COLO668 (cell line): ENCODE measurements around the gene UVRAG.

ENCODE experiments used
- DNase-seq: peaks from one replicate; lab custom pipeline; 2025; ENCODE audit not compliant: unreplicated experiment; lab: John Stamatoyannopoulos, UW

UVRAG gene

DNA sequence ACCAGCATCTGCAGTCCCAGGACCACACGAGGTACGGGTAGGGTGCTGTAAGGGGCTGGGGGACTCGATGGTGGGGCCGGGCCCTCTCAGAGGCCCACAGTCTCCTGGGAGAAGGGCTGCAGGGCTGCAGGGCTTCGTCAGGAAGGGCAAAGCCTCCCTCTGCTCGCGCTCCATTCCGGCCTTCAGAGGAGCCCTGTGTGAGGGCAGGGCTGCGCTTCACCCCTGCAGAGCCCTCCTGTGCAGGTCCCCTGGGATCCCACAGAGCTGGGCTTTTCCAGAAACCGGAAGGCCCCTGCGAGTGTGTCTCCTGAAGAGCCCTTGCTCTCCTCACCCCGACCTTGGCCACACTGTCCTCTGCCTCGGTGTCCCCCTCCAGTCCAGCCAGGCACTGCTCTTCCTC, 364.1 kb downstream of the UVRAG start:
- no peak for DNase-seq

DNA sequence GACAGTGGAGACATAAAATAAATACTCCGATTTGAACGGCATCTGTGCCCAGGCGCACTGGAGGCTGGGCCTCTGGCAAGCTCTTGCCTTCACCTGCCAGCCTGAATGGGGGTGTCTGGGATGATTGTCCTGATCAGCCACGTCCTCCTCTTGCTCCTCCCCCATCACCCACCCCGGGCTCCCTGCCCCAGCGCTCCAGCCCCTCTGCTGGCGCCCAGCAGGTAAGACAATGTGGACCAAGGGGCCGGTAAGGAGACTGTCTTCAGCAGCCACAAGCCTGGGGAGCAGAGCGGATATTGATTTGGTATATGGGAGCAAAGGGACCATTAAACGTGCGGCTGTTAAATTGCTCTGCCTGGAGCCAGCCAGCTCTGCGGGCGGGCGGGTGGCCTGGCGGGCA, 366.4 kb downstream of the UVRAG start:
- DNase-seq = no peak

DNA sequence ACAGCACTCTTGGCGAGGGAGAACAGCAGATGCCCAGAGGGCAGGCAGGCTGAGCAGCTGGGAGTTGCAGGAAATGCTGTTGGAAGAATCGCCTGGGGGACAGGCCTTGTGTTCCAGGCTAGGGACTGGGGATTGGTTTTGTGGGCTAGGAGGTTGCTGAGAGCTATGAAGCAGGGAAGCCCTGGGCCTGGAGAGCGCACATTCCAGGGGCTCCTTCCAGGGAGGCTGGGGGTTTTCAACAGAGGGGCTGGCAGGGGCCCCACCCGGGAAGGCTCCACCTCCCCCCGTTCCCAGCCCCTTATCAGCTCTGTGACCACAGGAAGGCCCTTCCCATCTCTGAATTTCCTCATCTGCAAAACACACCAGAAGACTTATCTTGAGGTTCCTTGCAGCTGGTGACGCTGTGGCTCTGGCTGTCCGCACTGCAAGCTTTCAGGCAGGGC, 369.6 kb downstream of the UVRAG start:
- peak; percentile 13 for DNase-seq

DNA sequence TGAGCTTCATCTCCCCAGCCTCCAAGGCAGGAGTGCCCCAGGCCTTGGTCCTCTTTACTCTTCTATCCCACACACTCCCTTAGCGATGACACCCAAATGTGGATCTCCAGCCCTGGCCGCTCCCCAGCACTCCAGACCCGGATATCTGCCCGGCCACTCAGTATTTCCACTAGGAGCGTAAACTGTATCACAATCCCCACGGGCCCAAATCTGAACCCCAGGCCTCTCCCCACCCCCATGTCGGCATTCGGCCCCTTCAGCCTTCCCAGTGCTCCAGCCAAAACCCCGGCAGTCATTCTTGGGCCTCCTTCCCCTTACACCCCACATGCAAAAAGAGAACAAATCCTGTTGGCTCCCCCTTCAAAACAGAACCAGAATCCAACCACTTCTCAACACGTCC, 370.5 kb downstream of the UVRAG start:
- DNase-seq = no peak

DNA sequence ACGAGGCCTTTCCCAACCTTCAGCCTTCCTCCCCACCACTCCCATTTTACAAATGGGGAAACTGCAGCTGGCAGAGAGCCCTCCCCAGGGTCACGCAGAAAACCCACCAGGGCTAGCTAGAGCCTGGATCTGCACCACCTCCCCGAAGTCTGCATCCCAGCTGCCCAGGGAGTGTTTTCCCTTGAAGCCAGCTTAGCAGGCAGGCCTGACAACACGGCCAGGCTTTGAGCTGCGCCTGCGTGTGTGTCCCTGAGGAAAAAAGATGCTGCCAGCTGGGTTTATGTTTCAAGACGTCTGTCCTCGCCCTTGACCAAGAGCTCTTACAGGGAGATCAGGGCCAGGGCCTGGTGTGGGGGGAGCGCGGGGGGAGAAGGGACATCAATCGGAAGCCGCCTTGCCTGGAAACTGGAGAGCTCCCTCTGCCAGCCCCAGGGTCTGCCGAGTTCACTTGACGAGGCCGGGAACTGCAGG, 371.0 kb downstream of the UVRAG start:
- DNase-seq = no peak

DNA sequence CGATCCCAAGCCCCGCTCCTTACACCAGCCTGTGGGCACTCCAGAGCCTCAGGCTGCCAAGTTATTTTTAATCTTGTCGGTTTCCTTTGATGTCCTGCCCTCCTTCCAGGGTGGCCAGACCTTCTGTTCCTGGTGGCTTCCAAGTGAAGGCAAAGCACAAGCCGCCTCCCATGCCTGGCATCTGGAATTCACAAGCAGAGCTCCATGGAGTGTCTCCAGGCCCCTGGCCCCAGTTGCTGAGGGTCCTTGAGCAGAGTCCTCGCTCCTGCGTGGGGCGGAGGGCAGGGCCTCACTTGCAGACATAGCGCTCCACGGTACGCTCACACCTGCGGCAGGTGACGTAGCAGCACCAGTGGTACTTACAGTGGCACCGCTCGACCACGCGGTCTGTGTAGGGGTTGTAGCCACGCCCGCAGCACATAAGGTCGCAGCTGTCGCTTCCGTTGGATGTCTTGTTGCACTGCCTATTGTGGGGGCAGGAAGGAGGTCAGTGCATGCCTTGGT, 371.8 kb downstream of the UVRAG start:
- no peak for DNase-seq

DNA sequence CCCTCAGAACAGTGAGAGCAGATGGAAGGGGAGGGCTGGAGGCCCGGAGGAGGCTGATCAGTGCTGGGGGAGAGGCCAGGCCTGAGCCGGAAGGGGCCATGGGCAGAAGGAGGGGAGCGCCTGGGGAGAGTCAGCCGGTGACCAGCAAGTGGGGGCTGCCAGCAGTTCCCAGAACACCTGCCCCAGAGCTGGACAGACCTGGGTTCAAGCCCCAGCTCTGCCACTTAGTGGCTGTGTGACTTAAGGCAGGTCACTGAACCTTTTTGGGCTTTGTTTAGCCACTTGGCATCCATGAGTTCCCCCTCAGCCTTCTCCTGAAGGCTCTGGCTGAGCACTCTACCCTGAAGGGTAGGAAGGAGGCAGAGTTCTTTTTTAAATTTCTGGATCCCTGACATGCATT, 373.9 kb downstream of the UVRAG start:
- DNase-seq = no peak

DNA sequence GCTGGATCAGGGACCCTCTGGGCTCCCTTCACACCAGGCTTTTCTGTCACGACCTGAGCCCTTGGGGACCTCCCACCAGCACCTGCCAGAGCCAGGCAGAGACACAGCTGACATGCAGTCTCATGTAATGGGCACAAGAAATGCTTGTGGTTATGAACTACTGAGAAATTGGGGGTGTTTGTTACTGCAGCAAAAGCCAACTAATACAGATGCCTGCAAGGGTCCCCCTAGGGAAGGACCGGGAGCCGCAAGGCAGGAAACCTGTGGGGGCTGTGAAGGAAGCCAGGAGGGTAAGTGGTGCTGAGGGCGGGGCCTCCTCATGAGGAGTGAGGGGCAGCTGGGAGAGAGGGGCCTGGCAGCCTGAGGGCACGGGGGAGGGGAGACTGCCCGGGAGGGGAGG, 374.7 kb downstream of the UVRAG start:
- DNase-seq = no peak

DNA sequence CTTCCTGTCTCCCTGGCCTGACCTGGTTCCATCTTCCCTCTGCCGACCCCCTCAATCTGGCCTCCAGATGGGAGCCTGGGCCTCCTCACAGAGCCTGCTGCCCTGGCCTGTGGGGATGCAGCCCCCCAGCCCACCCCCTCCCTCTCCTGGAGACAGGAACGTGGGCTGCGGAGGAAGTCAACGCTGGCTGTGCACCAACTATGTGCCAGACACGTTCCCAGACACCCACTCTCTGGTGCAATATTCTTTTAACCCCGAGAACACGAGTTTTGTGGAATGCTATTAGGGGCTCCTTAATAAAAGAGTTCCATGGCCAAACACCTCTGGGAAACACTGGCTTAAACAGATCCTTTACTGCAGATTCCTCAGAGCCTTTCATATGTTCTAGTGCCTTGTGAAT, 375.4 kb downstream of the UVRAG start:
- no peak for DNase-seq
